GM18951 (cell line): Measurements from ENCODE around the gene PRRG4.
"Not testable (repeated sequence)": the region's sequence is repeated elsewhere in the genome, so short reads cannot be mapped to it uniquely, and the experiment has no call there.

Source experiments
- POLR2A ChIP-seq: IDR thresholded peaks from 4 replicates; pipeline ENCODE4 v1.6.1; 2011; ENCODE audit warnings: mild to moderate bottlenecking; ENCODE audit not compliant: insufficient read length, insufficient read depth; ENCODE audit errors: extremely low read depth
- in situ Hi-C: fragments of 300-500 bp; cut with MboI; formaldehyde crosslinking; loops from one replicate; pipeline ENCODE4 v1.12.0; 2022; ENCODE audit warnings: low sequenced_read_pairs, mixed read lengths, inconsistent platforms; ENCODE audit not compliant: unreplicated experiment

The PRRG4 gene

DNA sequence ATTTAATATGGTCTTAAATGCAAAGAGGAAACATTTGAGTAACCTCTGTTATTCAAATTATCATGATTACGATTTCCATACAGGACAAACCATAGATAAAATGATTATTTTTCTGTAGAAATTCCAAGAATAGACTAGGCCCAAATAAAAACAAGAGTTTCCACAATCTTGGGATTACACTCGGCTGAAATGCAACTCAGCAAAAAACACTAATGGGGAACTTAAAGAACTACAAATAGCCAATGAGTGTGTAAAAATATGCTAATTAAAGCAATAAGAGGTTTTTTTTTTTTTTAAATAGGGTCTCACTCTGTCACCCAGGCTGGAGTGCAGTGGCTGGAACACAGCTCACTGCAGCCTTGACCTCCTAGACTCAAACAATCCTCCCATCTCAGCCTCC is 10.5 kb upstream of the PRRG4 start:
- in situ Hi-C loops = no loop called here
- TF ChIP-seq POLR2A = no peak

DNA sequence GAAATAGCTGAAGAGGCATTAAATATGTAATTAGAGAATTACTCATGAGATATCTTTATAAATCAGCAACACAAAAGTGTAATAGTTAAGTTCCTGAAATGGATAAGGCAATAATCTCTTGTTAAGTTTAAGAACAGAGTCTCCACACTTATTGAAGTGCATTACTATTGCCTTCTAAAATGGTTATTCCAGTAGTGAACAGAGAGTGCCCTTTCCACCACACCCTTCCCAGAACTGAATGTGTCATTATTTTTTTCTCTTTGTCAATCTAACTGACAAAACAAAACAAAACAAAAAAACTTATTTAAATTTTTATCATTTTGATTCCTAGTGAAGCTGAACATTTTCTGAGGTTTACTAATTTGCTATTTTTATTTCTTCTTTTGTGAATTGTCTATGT is 9.2 kb upstream of the PRRG4 start:
- in situ Hi-C loops = no loop called here
- no peak for TF ChIP-seq POLR2A

DNA sequence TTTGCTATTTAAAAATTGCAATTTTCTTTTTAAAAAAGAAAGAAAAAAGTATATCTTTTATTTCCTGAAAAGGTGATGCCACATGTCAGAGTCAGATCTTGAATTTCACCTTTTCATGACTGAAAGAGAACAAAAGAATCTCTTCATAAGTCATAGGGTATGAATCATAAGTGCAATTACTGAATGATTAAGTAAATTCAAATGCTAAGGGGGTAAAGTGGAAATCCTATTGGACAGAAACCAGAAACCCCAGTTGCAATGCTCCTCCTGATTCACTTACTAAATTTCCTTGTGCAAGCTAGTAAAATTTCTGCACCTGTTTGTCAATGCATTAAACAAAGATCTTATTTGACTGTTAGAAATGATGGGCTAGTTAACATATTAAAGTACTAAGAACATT is 8.2 kb upstream of the PRRG4 start:
- no peak for TF ChIP-seq POLR2A
- in situ Hi-C loops = no loop called here

DNA sequence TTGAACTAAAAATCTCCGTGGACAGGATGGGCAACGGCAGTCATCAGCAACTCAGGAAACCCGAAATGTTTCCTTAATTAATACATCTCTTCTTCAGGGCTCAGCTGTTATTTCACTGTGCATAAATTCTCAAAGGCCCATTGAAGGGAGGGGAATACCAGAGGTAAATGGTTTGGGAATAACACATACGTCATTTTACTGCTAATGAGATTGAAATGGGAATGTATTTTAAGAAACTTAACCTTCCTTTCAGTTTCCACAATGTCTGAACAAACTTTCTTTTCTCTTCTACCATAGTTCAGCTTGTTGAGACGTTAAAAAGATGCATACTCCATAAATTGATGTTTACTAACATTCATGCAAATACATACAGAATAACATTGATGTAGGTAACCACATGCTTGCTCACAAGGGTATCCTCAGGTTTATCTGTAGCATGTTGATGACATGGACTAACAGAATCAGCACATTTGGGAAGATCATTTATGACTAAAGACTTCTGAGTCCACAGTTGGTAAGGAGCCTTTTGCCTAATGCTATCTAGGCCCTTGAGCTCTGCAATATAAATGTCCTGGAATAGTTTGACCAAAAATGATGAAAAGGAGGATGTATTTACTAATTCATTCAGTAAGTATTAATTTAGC is 7.7 kb upstream of the PRRG4 start:
- in situ Hi-C loops = no loop called here
- no peak for TF ChIP-seq POLR2A

DNA sequence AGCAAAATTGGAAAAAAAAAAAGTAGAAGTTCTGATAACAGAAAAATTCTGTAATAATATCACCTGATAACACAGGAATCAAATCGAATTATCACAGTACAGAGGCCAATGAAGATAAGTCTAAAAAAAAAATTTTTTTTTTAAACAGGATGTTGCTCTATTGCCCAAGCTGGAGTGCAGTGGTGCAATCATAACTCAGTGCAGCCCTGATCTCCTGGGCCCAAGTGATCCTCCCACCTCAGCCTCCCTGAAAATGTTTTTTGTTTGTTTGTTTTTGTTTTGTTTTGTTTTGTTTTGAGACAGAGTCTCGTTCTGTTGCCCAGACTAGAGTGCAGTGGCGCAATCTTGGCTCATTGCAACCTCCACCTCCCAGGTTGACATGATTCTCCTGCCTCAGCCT is 6.1 kb upstream of the PRRG4 start:
- in situ Hi-C loops = not testable (repeated sequence)

DNA sequence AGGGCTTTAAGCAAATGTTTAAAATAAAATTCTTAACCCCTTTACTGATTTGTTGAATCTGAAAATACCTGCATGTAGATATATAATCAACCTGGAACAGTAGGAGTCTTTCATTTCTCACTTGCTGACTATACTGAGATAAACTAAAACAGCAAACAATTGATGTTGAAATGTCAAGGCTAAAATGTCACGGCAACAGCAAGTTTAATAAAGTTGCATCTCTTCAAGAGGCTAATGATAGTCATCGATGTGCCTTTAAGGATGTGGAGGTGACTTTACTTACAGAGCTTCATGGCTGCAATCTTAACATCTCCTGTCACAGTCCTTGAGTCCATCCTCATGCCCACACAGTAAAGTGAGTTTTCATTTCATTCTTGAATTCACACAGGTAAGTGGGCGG is 3.6 kb upstream of the PRRG4 start:
- TF ChIP-seq POLR2A = no peak
- in situ Hi-C loops = no loop called here

DNA sequence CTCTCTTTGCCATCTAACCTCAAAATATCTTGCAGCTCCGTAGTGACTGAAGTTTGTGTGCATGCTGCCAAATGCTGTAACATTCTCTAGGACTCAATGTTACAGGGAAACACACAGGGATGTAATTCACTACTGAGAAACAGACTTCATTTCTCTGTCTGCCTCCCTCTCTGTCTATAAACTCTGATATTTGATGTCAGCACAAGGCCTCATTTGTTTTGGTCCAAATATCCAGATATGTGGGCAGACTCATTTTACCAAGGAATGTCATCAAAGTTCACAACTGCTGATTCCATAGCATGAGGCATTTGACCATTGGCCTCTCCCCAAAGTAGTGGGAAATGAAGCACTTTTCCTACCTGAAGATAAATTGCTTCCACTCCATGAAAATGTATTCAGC is 2.5 kb upstream of the PRRG4 start:
- in situ Hi-C loops = no loop called here
- TF ChIP-seq POLR2A = no peak

DNA sequence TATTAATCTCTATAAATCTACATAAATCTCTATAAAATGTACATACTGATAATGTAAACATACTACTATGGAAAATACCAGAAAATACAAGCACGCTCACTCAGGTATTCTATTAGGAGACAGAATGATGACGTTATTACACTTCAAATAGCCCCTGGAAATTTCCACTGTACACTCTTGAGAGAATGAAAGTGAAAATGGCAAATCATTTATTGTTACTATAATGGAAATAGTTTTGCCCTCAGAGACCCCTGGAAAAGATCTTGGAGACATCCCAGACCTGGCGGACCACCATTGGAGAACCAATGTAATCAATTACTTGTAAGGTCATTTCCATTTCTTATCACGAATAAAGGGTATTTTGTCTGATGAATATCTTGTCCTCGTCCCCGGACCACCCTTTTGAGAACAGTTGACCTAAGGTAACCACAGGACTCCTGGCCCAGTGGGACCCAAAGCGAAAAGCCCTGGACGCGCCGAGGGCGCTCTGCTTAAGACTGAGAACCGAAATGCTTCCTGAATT is 509 bp upstream of the PRRG4 start:
- in situ Hi-C loops = no loop called here
- TF ChIP-seq POLR2A = no peak

DNA sequence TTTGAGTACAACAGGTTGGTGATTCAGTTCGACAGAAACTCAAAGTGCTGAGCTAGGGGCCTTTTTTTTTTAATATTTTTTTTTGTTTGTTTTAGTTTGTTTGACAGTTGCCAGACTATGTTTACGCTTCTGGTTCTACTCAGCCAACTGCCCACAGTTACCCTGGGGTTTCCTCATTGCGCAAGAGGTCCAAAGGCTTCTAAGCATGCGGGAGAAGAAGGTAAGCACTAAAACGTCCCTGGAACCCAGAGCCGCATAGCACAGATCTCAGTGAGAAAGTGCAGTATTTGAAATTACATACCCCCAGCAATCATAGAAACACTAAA is 649 bp downstream of the PRRG4 start:
- no peak for TF ChIP-seq POLR2A
- in situ Hi-C loops = no loop called here

DNA sequence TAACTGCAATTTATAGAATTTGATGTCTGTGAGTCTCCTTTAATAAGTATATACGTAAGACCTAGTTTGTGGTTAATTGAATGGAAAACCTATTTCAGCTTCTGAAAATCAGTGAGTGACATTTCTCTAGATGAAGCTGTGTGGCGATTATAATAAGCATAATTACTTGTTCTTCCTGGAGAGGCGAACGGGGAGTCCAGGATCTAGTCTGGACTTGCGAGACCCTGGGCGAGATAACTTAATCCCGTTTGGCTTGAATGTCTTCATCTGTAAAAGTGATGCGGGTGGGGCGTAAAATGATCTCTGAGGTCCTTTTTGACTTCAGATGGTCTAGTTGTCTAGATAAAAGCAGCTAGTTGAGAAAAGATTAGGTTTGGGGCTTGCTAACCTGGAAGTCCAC is 1.1 kb downstream of the PRRG4 start:
- TF ChIP-seq POLR2A = no peak
- in situ Hi-C loops = no loop called here

DNA sequence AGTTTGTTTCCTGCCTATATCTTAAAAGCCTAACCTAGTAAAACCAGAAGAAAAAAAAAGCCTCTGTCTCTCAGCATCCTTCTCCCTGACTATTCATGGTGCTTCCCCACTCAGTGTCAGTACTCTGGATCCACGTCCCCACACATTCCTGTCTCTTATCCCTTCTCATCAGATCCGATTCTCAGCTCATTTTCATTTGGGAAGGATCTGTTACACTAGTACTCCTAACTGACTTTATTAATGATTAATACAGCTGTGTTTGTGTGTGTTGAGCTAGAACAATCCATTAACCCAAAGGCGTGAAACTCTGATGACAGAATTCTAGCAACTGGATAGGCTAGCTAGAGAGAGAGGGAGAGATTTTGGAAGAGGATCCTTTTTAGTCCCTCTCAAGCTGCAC is 1.5 kb downstream of the PRRG4 start:
- no peak for TF ChIP-seq POLR2A
- in situ Hi-C loops = no loop called here

DNA sequence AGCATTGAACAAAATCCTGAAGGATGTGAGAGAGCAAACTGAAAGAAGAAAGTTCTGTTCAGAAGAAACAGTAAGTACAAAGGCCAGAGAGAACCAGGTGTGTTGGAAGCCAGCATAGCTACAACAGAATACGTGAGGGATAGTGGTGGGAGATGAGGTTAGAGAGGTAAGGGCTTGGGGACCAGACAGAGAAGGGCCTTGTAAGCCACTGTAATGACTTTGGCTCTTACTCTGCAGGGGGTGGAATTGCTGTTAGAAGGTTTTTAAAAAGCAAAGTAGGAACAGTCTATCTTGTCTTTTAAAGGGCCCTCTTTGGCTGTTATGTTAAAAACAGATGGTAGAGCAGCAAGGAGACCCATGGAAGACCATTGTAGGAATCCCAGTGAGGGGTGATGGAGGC is 4.2 kb downstream of the PRRG4 start:
- in situ Hi-C loops = no loop called here
- TF ChIP-seq POLR2A = no peak

DNA sequence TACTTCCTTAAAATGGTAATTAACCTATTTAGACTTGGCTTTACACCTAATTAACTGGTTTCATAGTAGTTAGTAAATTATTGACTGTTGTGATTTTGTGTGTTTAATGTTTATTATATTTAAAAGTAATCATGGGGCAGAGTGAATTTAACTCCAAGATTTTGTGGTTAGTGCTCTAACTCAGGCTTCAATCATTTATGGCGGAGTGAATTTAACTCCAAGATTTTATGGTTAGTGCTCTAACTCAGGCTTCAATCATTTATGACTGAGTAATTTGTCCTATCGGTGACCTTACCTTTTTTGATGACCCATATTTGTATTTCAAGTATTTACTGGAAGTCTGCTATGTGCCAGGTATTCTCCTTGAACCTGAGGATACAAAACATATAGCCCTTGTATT is 7.2 kb downstream of the PRRG4 start:
- in situ Hi-C loops = no loop called here
- TF ChIP-seq POLR2A = no peak

DNA sequence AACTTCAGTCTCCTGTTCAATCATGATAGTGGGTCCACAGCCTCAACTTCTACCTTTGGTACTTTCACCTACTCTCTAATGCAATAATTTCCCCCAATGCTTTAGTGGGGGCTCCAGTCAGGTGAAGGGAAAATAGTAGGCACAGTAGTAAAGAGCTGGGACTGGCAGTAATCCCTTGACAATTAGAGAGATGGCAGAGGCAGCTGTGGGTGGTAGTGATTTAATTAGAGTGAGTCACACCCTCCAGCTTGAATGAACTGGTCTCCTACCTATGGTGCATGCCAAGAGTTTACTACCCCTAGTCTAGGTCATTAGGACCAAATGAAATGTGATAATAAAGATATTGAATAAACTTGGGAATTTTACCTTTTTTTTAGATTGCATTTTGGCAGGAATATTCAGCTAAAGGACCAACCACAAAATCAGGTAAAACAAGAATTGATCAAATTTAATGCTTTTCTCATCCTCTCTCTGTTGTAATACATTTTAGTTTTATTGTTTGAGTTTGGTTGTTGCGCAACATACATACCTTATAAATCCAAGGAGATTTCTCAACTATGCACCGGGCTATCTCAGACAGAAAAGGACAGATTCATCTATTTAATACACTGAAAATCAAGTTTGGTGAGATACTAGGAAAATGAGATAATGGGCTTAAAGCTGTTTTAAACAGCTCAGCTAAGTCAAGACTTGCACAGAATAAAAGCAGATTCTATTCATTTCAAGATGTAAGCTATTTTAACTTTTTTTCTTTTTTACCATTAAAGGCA is 9.0 kb downstream of the PRRG4 start:
- in situ Hi-C loops = no loop called here
- no peak for TF ChIP-seq POLR2A
